ENCODE results near the gene BRIX1. TPM values are rescaled to one million over a fixed set of nuclear protein-coding genes. Genes with fewer than 3 reads are reported as not detected.

BRIX1 gene
- polyA plus RNA-seq, 1 donor (not counting 4 experiments of a cell fraction or from before 2014, with no cell fraction given): 63.0 TPM

GRCh38 chr5:34876275-34876674 lies 39.2 kb upstream of the BRIX1 start:
- TF ChIP-seq CTCF (optimal IDR thresholded peaks at IDR 0.05 in 1 of 3, IDR thresholded peaks at IDR 0.05 in 1 of 3, conservative IDR thresholded peaks at IDR 0.05 in 1 of 3; ENCODE audit: extremely low read depth in 1 of 3, insufficient read depth in 2 of 3, low read length in 3 of 3): no peak
- TF ChIP-seq EZH2 (IDR thresholded peaks at IDR 0.05; ENCODE audit: low read length): no peak
- Histone ChIP-seq H4K20me1 (ENCODE audit: control insufficient read depth, extremely low read depth, insufficient read depth, low read length) (no peaks in the 10 kb centered on the region), H3K36me3 (ENCODE audit: control insufficient read depth in 2 of 2, extremely low read depth in 1 of 2, insufficient read depth in 2 of 2, low read length in 2 of 2) (no peaks in the 10 kb centered on the region), H3K9me3 (ENCODE audit: control insufficient read depth, low read depth, low read length) (no peaks in the 10 kb centered on the region), H3K4me3 (ENCODE audit: control insufficient read depth in 2 of 3, extremely low read depth in 1 of 3, insufficient read depth in 2 of 3, low read depth in 1 of 3, low read length in 3 of 3) (no peak overlapping the region), H3K79me2 (ENCODE audit: control insufficient read depth, insufficient read depth, low read length) (no peaks in the 10 kb centered on the region), H3K9me1 (ENCODE audit: control insufficient read depth, extremely low read depth, insufficient read depth, low read length) (no peaks in the 10 kb centered on the region), H3K27ac (ENCODE audit: control insufficient read depth, insufficient read depth, low read length) (no peak overlapping the region), H3K4me2 (ENCODE audit: control insufficient read depth, extremely low read depth, insufficient read depth, low read depth, low read length) (no peak overlapping the region), H3K27me3 (ENCODE audit: control insufficient read depth, extremely low read depth, insufficient read depth, low read length) (no peaks in the 10 kb centered on the region), H3K9ac (ENCODE audit: control insufficient read depth, extremely low read depth, insufficient read depth, low read length) (no peak overlapping the region), H2AFZ (ENCODE audit: control insufficient read depth, low read length) (no peak overlapping the region), H3K4me1 (ENCODE audit: control insufficient read depth, extremely low read depth, insufficient read depth, low read length) (no peaks in the 10 kb centered on the region)
- dilution Hi-C loops (cut with MboI; ENCODE audit: extremely low pct_ligation_motif_present, low sequenced_read_pairs): no loop called here
- no peak for FAIRE-seq
- no peak for DNase-seq (ENCODE audit: low read depth, low spot score)

GRCh38 chr5:34881246-34881645 lies 34.3 kb upstream of the BRIX1 start:
- H3K4me2 ChIP-seq (ENCODE audit: control insufficient read depth, extremely low read depth, insufficient read depth, low read depth, low read length): no peak overlapping the region
- dilution Hi-C loops (cut with MboI; ENCODE audit: extremely low pct_ligation_motif_present, low sequenced_read_pairs): no loop called here
- FAIRE-seq (no peak), DNase-seq (ENCODE audit: low read depth, low spot score) (no peak)
- H4K20me1 ChIP-seq (ENCODE audit: control insufficient read depth, extremely low read depth, insufficient read depth, low read length): no peaks in the 10 kb centered on the region
- H3K27ac ChIP-seq (ENCODE audit: control insufficient read depth, insufficient read depth, low read length): no peak overlapping the region
- no peaks in the 10 kb centered on the region for H3K4me1 ChIP-seq (ENCODE audit: control insufficient read depth, extremely low read depth, insufficient read depth, low read length)
- H3K79me2 ChIP-seq (ENCODE audit: control insufficient read depth, insufficient read depth, low read length): no peaks in the 10 kb centered on the region
- no peak overlapping the region for H2AFZ ChIP-seq (ENCODE audit: control insufficient read depth, low read length)
- TF ChIP-seq CTCF (optimal IDR thresholded peaks at IDR 0.05 in 1 of 3, IDR thresholded peaks at IDR 0.05 in 1 of 3, conservative IDR thresholded peaks at IDR 0.05 in 1 of 3; ENCODE audit: extremely low read depth in 1 of 3, insufficient read depth in 2 of 3, low read length in 3 of 3): no peak
- TF ChIP-seq EZH2 (IDR thresholded peaks at IDR 0.05; ENCODE audit: low read length): no peak
- H3K9ac ChIP-seq (ENCODE audit: control insufficient read depth, extremely low read depth, insufficient read depth, low read length): no peak overlapping the region
- no peaks in the 10 kb centered on the region for H3K9me3 ChIP-seq (ENCODE audit: control insufficient read depth, low read depth, low read length)
- no peaks in the 10 kb centered on the region for H3K36me3 ChIP-seq (ENCODE audit: control insufficient read depth in 2 of 2, extremely low read depth in 1 of 2, insufficient read depth in 2 of 2, low read length in 2 of 2)
- no peaks in the 10 kb centered on the region for H3K9me1 ChIP-seq (ENCODE audit: control insufficient read depth, extremely low read depth, insufficient read depth, low read length)
- no peak overlapping the region for H3K4me3 ChIP-seq (ENCODE audit: control insufficient read depth in 2 of 3, extremely low read depth in 1 of 3, insufficient read depth in 2 of 3, low read depth in 1 of 3, low read length in 3 of 3)
- H3K27me3 ChIP-seq (ENCODE audit: control insufficient read depth, extremely low read depth, insufficient read depth, low read length): no peaks in the 10 kb centered on the region

All from keratinocyte (primary cell).